Endothelial cell of umbilical vein (primary cell): Measurements from ENCODE around the gene TRIM2. TPM values are rescaled to one million over a fixed set of nuclear protein-coding genes. Genes with fewer than 3 reads are reported as not detected.

Source experiments
- BruUV-seq: library from RNA; stranded (reverse); fragments of 400-500 nt; replicated peaks from 2 replicates; lab custom pipeline; 2021; lab: Mats Ljungman, UMichigan
- CTCF ChIA-PET: fragments of 300-600, 350-600 bp; sonication (Branson Sonifier 250); formaldehyde crosslinking; loops from one replicate; lab custom pipeline; 2021; ENCODE audit warnings: antibody characterized with exemption, inconsistent platforms; lab: Charles Lee
- POLR2A ChIA-PET: fragments of 300-600, 350-600 bp; sonication (Branson Sonifier 250); formaldehyde crosslinking; loops from one replicate; lab custom pipeline; 2021; ENCODE audit warnings: antibody characterized with exemption, inconsistent platforms; lab: Charles Lee
- DNase-seq: peaks from one replicate; pipeline ENCODE4 v3.0.0-alpha.2; 2011; ENCODE audit warnings: low read depth, low spot score
- FAIRE-seq: peaks from 2 replicates; lab custom pipeline; 2011; peaks lifted over from hg19 to GRCh38; lab: Jason Lieb, UNC
- H2AFZ ChIP-seq: 2 replicates; pipeline ENCODE4 v1.6.0; 2012; ENCODE audit warnings: low read depth, low read length, control low read depth, inconsistent platforms
- H3K27ac ChIP-seq: 2 replicates; pipeline ENCODE4 v1.5.1; 2011; ENCODE audit warnings: low read depth, mild to moderate bottlenecking, control low read depth, low read length, moderate library complexity; ENCODE audit not compliant: insufficient read depth
- H3K27me3 ChIP-seq, 2 experiments: 2 replicates each; pipeline versions ENCODE4 v1.6.0 to v1.6.1; 2011; ENCODE audit warnings: low read length in 2 of 2, mixed read lengths in 1 of 2; ENCODE audit not compliant: control insufficient read depth in 2 of 2, insufficient read depth in 2 of 2
- H3K36me3 ChIP-seq, 2 experiments: 2 replicates in 1 of 2; 3 replicates in 1 of 2; pipeline ENCODE4 v1.5.1; 2011; ENCODE audit warnings: low read length in 2 of 2, mild to moderate bottlenecking in 1 of 2, moderate library complexity in 1 of 2; ENCODE audit not compliant: control insufficient read depth in 2 of 2, insufficient read depth in 2 of 2; ENCODE audit errors: extremely low read depth in 1 of 2
- H3K4me1 ChIP-seq: 3 replicates; pipeline ENCODE4 v1.5.1; 2011; ENCODE audit warnings: mild to moderate bottlenecking, low read length; ENCODE audit not compliant: control insufficient read depth, insufficient read depth; ENCODE audit errors: extremely low read depth
- H3K4me2 ChIP-seq: 2 replicates; pipeline ENCODE4 v1.6.1; 2011; ENCODE audit warnings: low read length, control low read depth, mixed read lengths; ENCODE audit not compliant: insufficient read depth
- H3K4me3 ChIP-seq, 3 experiments: fragments of 200-600 bp in 1 of 3; sonication (generic), shearing (Covaris generic) in 1 of 3; replicated peaks in 1 of 3; 2 replicates each; pipeline ENCODE4 v1.5.1; 2011 to 2016; ENCODE audit warnings: control low read depth in 3 of 3, low read length in 3 of 3, mild to moderate bottlenecking in 2 of 3, inconsistent platforms in 1 of 3, low read depth in 1 of 3, moderate library complexity in 1 of 3; ENCODE audit not compliant: insufficient read depth in 1 of 3
- H3K79me2 ChIP-seq: 2 replicates; pipeline ENCODE4 v1.6.0; 2012; ENCODE audit warnings: low read length, inconsistent platforms; ENCODE audit not compliant: control insufficient read depth, insufficient read depth
- H3K9ac ChIP-seq: replicated peaks from 2 replicates; pipeline ENCODE3; 2011; ENCODE audit warnings: low read length, control low read depth; ENCODE audit not compliant: insufficient read depth; ENCODE audit errors: extremely low read depth
- H3K9me1 ChIP-seq: replicated peaks from 3 replicates; pipeline ENCODE4 v1.6.0; 2011; ENCODE audit warnings: mild to moderate bottlenecking, low read length; ENCODE audit not compliant: control insufficient read depth, insufficient read depth; ENCODE audit errors: extremely low read depth
- H3K9me3 ChIP-seq: replicated peaks from 2 replicates; pipeline ENCODE4 v1.5.1; 2012; ENCODE audit warnings: low read length, inconsistent platforms; ENCODE audit not compliant: control insufficient read depth, insufficient read depth
- H4K20me1 ChIP-seq: replicated peaks from 2 replicates; pipeline ENCODE3; 2011; ENCODE audit warnings: mild to moderate bottlenecking, low read length; ENCODE audit not compliant: control insufficient read depth, insufficient read depth; ENCODE audit errors: extremely low read depth
- EZH2 ChIP-seq: IDR thresholded peaks from 2 replicates; pipeline ENCODE4 v1.6.1; 2012; ENCODE audit warnings: borderline replicate concordance, low read depth, mild to moderate bottlenecking, moderate library complexity, low read length, inconsistent platforms; ENCODE audit not compliant: severe bottlenecking
- FOS ChIP-seq: IDR thresholded peaks from 2 replicates; pipeline ENCODE4 v1.6.1; 2011; ENCODE audit warnings: mild to moderate bottlenecking, low read length, moderate library complexity, borderline replicate concordance; ENCODE audit not compliant: insufficient read depth
- MYC ChIP-seq: IDR thresholded peaks from one replicate; pipeline ENCODE4 v1.6.1; 2011; ENCODE audit warnings: mild to moderate bottlenecking, low read depth, low read length
- POLR2A ChIP-seq: IDR thresholded peaks from 2 replicates; pipeline ENCODE4 v1.6.1; 2012; ENCODE audit warnings: low read depth, mild to moderate bottlenecking, control low read depth, low read length
- dilution Hi-C: fragments of 300-500 bp; cut with MboI; formaldehyde crosslinking; loops from one replicate; pipeline ENCODE4 v1.15.0; 2019; ENCODE audit warnings: low sequenced_read_pairs; ENCODE audit not compliant: extremely low pct_ligation_motif_present
- intact Hi-C: fragments of 100-400 bp; cut with micrococcal nuclease; formaldehyde crosslinking; loops from one replicate; pipeline ENCODE4 v1.10.0; 2022
- polyA plus RNA-seq, 4 experiments: library from polyadenylated mRNA; depleted of rRNA in 3 of 4; stranded (reverse) in 3 of 4; unstranded in 1 of 4; fragments of >200 nt; gene quantifications; 2 replicates each; pipeline versions ENCODE4 v1.2.1 to v1.2.3, GENCODE V29; 2011 to 2012; ENCODE audit warnings: missing spikeins in 1 of 4
- total RNA-seq: library from RNA; stranded (reverse); gene quantifications from 2 replicates; pipeline ENCODE4 v1.2.3, GENCODE V29; 2021
- TF ChIP-seq, protein P1 (sequence below): IDR thresholded peaks from 2 replicates; pipeline ENCODE4 v1.6.1; 2011; ENCODE audit not compliant: insufficient read depth, insufficient read length

The TRIM2 gene
- total and polyA plus RNA-seq, 2 donors (not counting 3 experiments of a cell fraction or from before 2014, with no cell fraction given) = 6.8 to 19.7 TPM

DNA sequence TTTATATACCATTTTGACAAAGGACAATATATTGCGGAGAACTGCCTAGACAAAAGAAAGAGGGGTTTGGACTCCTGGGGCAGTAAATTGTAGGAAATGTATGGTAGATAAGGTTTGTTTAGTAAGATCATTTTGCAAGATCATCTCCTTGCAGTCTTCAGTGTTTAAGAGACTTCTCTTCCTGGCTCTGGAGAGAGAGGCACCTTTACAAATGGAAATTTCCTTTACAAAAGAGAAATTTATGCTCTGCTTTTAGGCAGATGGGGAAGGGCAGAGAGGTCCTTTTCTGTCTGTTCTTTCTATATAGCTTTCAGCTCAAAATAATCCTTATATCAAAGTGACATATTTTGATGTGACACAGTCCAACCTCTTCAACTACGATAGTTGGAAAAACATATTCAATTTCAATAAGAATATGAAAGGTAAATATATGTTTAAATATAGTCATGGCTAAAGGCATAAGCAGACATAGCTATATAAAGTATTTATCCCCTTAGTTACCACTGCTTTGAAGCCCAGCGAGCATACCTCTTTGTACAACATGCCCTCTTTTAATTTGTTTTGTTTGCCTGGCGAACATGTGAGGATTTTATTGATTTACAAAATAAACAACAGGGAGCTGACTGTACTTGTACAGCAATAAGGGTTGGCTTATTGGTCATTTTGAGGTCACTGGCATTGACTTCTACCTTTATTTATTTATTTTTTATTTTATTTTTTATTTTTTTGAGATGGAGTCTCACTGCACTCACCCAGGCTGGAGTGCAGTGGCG, 65.2 kb downstream of the TRIM2 start:
- peaks cover 2% of the 10 kb centered on the region for H3K4me1 ChIP-seq
- H3K27me3 ChIP-seq = no peaks in the 10 kb centered on the region
- CTCF ChIA-PET = no interaction called here
- H3K4me3 ChIP-seq = no peak overlapping the region
- no TSS peak for BruUV-seq
- no peak for DNase-seq
- no peak for FAIRE-seq
- no peak overlapping the region for H3K9ac ChIP-seq
- H3K4me2 ChIP-seq = no peak overlapping the region
- H3K79me2 ChIP-seq = no peaks in the 10 kb centered on the region
- POLR2A ChIA-PET = no interaction called here
- H3K36me3 ChIP-seq = no peaks in the 10 kb centered on the region
- H3K9me1 ChIP-seq = no peaks in the 10 kb centered on the region
- no peak overlapping the region for H3K27ac ChIP-seq
- dilution Hi-C loops = no loop called here
- no peak for TF ChIP-seq MYC
- intact Hi-C loops = no loop called here
- no peak overlapping the region for H2AFZ ChIP-seq
- no peaks in the 10 kb centered on the region for H4K20me1 ChIP-seq
- H3K9me3 ChIP-seq = no peaks in the 10 kb centered on the region

DNA sequence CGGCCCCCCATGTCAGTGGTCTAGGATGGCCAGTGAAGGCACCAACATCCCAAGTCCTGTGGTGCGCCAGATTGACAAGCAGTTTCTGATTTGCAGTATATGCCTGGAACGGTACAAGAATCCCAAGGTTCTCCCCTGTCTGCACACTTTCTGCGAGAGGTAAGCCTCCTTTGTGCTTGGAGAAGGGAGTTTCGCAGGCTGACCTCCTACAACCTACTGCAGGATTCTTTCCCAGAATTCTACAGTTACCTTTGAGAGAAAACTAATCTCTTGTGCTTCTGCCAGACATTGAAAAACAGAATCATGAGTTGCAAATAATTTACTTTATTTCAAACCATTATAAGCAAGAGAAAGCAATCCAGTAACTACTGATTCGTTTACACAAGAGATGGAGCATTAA, 66.1 kb downstream of the TRIM2 start:
- intact Hi-C loops (no loop called here), dilution Hi-C loops (no loop called here)
- Histone ChIP-seq H3K9me1 (no peaks in the 10 kb centered on the region), H3K9me3 (no peaks in the 10 kb centered on the region), H3K27ac (no peak overlapping the region), H3K36me3 (no peaks in the 10 kb centered on the region), H4K20me1 (no peaks in the 10 kb centered on the region), H3K9ac (no peak overlapping the region), H3K27me3 (no peaks in the 10 kb centered on the region), H3K4me2 (no peak overlapping the region), H3K4me1 (peaks cover 2% of the 10 kb centered on the region), H2AFZ (no peak overlapping the region), H3K79me2 (no peaks in the 10 kb centered on the region), H3K4me3 (no peak overlapping the region)
- POLR2A ChIA-PET = no interaction called here
- no TSS peak for BruUV-seq
- no peak for TF ChIP-seq FOS
- TF ChIP-seq POLR2A = no peak
- TF ChIP-seq EZH2 = no peak
- no peak for TF ChIP-seq MYC
- TF ChIP-seq, protein P1, sequence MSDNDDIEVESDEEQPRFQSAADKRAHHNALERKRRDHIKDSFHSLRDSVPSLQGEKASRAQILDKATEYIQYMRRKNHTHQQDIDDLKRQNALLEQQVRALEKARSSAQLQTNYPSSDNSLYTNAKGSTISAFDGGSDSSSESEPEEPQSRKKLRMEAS = no peak
- CTCF ChIA-PET = no interaction called here
- no peak for FAIRE-seq
- no peak for DNase-seq
